Measurements from ENCODE around the gene MED12.

Gene MED12

GRCh38 chrX:71164071-71164470 is 45.7 kb downstream of the MED12 start (continued):
- no peak for TF ChIP-seq ZNF521 (tag by site-specific recombination; IDR thresholded peaks at IDR 0.05)
- no peak for TF ChIP-seq ZNF692 (tag by site-specific recombination; IDR thresholded peaks at IDR 0.05)
- no peak for TF ChIP-seq ZNF112 (tag by site-specific recombination; IDR thresholded peaks at IDR 0.05)

- no peaks in the 10 kb centered on the region for H3K9me3 ChIP-seq (ENCODE audit: control insufficient read depth, insufficient read depth, low read depth, low read length)
- POLR2A ChIA-PET: no interaction called here
Measured at GRCh38 chrX:71166461-71166860, 48.1 kb downstream of the MED12 start.

GRCh38 chrX:71167031-71167781 is 48.8 kb downstream of the MED12 start:
- ChIA-PET POLR2A (no interaction called here), CTCF (no interaction called here)
- Histone ChIP-seq H3K27ac (ENCODE audit: extremely low read depth, low read depth, low read length) (no peak overlapping the region), H3K9me3 (ENCODE audit: control insufficient read depth, insufficient read depth, low read depth, low read length) (no peaks in the 10 kb centered on the region), H3K36me3 (ENCODE audit: control insufficient read depth in 2 of 2, insufficient read depth in 1 of 2, low read length in 2 of 2) (no peaks in the 10 kb centered on the region), H3K4me1 (ENCODE audit: control insufficient read depth, insufficient read depth, low read length) (no peaks in the 10 kb centered on the region), H3K4me3 (ENCODE audit: low read depth, low read length) (no peak overlapping the region)
- TF ChIP-seq FEZF1 (tag by site-specific recombination; IDR thresholded peaks at IDR 0.05) (no peak), ATF2 (tag by site-specific recombination; IDR thresholded peaks at IDR 0.05; ENCODE audit: low read depth) (peak; percentile 83), ZNF223 (tag by site-specific recombination; IDR thresholded peaks at IDR 0.05) (no peak), ZBTB7A (tag by site-specific recombination; IDR thresholded peaks at IDR 0.05; ENCODE audit: low read depth) (no peak), GLIS2 (tag by site-specific recombination; IDR thresholded peaks at IDR 0.05) (no peak), ZNF791 (tag by site-specific recombination; IDR thresholded peaks at IDR 0.05) (no peak), ZSCAN23 (tag by site-specific recombination; IDR thresholded peaks at IDR 0.05) (no peak), GLIS1 (tag by site-specific recombination; IDR thresholded peaks at IDR 0.05) (no peak)

More at GRCh38 chrX:71166461-71166860, 48.1 kb downstream of the MED12 start:
- Histone ChIP-seq H3K36me3 (ENCODE audit: control insufficient read depth in 2 of 2, insufficient read depth in 1 of 2, low read length in 2 of 2) (no peaks in the 10 kb centered on the region), H3K27ac (ENCODE audit: extremely low read depth, low read depth, low read length) (no peak overlapping the region), H3K4me1 (ENCODE audit: control insufficient read depth, insufficient read depth, low read length) (no peaks in the 10 kb centered on the region), H3K4me3 (ENCODE audit: low read depth, low read length) (no peak overlapping the region)
- TF ChIP-seq TSHZ1 (tag by site-specific recombination; IDR thresholded peaks at IDR 0.05; ENCODE audit: borderline replicate concordance): no peak
- no peak for TF ChIP-seq ZNF510 (tag by site-specific recombination; IDR thresholded peaks at IDR 0.05; ENCODE audit: insufficient replicate concordance)
- no peak for TF ChIP-seq ZNF274 (IDR thresholded peaks at IDR 0.05; ENCODE audit: low read length)
- no peak for TF ChIP-seq ZNF274 (tag by site-specific recombination; IDR thresholded peaks at IDR 0.05; ENCODE audit: borderline replicate concordance)
- TF ChIP-seq HOXA7 (CRISPR knock-in tag; IDR thresholded peaks at IDR 0.05; ENCODE audit: borderline replicate concordance): no peak
- CTCF ChIA-PET: no interaction called here
